GM23338 (cell line): ENCODE results near the gene ENTPD6.

Source experiments
- CREB1 ChIP-seq: fragments of 250-450 bp; sonication (Bioruptor Pico); IDR thresholded peaks from 2 replicates; pipeline ENCODE4 v1.5.0; 2020; ENCODE audit warnings: low read depth, mild to moderate bottlenecking, moderate library complexity
- EZH2 ChIP-seq: fragments of 200-600 bp; sonication (generic); IDR thresholded peaks from one replicate; pipeline ENCODE4 v1.8.0; 2017; ENCODE audit warnings: antibody characterized with exemption, mild to moderate bottlenecking, low read depth; ENCODE audit not compliant: unreplicated experiment
- EZH2phosphoT487 ChIP-seq: fragments of 200-600 bp; sonication (generic); IDR thresholded peaks from one replicate; pipeline ENCODE4 v1.8.1; 2018; ENCODE audit warnings: antibody characterized with exemption; ENCODE audit not compliant: unreplicated experiment
- JUNB ChIP-seq: IDR thresholded peaks from one replicate; pipeline ENCODE4 v1.6.1; 2016; ENCODE audit warnings: antibody characterized with exemption; ENCODE audit not compliant: unreplicated experiment
- NANOG ChIP-seq: IDR thresholded peaks from 2 replicates; pipeline ENCODE4 v1.6.1; 2016; ENCODE audit warnings: antibody characterized with exemption, borderline replicate concordance
- POLR2AphosphoS5 ChIP-seq: IDR thresholded peaks from 2 replicates; pipeline ENCODE4 v1.6.1; 2016; ENCODE audit warnings: antibody characterized with exemption, low read depth
- ZNF331 ChIP-seq: fragments of 250-450 bp; sonication (Bioruptor Pico); IDR thresholded peaks from 2 replicates; pipeline ENCODE4 v1.5.0; 2020; ENCODE audit warnings: low read depth, mild to moderate bottlenecking, moderate library complexity
- TF ChIP-seq, protein P1 (sequence below), 2 experiments: fragments of 200-600 bp in 1 of 2; sonication (generic) in 1 of 2; conservative IDR thresholded peaks; 2 replicates each; pipeline versions ENCODE4 v1.5.1 to v1.6.1; 2016 to 2017; ENCODE audit warnings: antibody characterized with exemption in 2 of 2, low read depth in 2 of 2, mild to moderate bottlenecking in 2 of 2, moderate library complexity in 1 of 2
- TF ChIP-seq, protein P2 (sequence below): IDR thresholded peaks from one replicate; pipeline ENCODE4 v1.6.1; 2018; ENCODE audit warnings: antibody characterized with exemption; ENCODE audit not compliant: unreplicated experiment
- TF ChIP-seq, protein P3 (sequence below): IDR thresholded peaks from 2 replicates; pipeline ENCODE4 v1.6.1; 2016; ENCODE audit warnings: antibody characterized with exemption

DNA sequence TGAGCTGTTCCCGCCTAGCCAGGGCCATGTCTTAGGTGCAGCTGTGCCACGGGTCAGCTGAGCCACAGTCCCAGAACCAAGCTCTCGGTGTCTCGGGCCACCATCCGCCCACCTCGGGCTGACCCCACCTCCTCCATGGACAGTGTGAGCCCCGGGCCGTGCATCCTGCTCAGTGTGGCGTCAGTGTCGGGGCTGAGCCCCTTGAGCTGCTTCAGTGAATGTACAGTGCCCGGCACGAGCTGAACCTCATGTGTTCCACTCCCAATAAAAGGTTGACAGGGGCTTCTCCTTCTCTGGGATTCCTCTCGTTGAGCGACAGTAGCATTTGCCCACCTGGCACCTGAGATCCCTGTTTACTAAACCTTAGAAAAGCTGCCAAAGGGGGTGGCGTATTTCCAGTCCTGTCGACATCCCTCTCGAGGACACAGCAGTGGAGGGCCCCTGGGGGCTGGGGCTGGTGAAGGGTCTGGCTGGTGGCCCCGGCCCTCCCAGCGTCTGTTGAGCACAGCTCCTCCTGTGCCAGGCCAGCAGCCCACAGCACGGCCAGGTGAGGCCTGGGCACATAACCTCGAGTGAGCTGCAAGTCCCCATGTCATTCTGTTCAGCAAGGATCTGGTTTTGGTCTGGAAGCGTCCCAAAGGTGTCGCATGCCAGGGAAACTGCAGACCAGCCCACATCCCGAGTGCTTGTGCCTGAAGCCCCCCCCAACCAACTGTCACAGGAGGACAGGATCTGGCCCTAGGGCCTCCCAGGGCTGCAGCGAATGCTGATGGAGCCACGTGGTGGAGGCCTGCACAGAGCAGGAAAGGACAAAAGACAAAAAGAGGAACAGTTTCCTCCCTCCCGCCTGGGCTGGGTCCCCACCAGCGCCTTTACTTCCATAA is 31.2 kb downstream of the ENTPD6 start:
- TF ChIP-seq, protein P1, sequence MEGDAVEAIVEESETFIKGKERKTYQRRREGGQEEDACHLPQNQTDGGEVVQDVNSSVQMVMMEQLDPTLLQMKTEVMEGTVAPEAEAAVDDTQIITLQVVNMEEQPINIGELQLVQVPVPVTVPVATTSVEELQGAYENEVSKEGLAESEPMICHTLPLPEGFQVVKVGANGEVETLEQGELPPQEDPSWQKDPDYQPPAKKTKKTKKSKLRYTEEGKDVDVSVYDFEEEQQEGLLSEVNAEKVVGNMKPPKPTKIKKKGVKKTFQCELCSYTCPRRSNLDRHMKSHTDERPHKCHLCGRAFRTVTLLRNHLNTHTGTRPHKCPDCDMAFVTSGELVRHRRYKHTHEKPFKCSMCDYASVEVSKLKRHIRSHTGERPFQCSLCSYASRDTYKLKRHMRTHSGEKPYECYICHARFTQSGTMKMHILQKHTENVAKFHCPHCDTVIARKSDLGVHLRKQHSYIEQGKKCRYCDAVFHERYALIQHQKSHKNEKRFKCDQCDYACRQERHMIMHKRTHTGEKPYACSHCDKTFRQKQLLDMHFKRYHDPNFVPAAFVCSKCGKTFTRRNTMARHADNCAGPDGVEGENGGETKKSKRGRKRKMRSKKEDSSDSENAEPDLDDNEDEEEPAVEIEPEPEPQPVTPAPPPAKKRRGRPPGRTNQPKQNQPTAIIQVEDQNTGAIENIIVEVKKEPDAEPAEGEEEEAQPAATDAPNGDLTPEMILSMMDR (conservative IDR thresholded peaks at IDR 0.05; ENCODE audit: low read depth in 2 of 2), result no peak
- no peak for TF ChIP-seq EZH2
- TF ChIP-seq POLR2AphosphoS5, result no peak
- TF ChIP-seq NANOG, result no peak
- TF ChIP-seq EZH2phosphoT487, result no peak
- no peak for TF ChIP-seq JUNB
- TF ChIP-seq, protein P2, sequence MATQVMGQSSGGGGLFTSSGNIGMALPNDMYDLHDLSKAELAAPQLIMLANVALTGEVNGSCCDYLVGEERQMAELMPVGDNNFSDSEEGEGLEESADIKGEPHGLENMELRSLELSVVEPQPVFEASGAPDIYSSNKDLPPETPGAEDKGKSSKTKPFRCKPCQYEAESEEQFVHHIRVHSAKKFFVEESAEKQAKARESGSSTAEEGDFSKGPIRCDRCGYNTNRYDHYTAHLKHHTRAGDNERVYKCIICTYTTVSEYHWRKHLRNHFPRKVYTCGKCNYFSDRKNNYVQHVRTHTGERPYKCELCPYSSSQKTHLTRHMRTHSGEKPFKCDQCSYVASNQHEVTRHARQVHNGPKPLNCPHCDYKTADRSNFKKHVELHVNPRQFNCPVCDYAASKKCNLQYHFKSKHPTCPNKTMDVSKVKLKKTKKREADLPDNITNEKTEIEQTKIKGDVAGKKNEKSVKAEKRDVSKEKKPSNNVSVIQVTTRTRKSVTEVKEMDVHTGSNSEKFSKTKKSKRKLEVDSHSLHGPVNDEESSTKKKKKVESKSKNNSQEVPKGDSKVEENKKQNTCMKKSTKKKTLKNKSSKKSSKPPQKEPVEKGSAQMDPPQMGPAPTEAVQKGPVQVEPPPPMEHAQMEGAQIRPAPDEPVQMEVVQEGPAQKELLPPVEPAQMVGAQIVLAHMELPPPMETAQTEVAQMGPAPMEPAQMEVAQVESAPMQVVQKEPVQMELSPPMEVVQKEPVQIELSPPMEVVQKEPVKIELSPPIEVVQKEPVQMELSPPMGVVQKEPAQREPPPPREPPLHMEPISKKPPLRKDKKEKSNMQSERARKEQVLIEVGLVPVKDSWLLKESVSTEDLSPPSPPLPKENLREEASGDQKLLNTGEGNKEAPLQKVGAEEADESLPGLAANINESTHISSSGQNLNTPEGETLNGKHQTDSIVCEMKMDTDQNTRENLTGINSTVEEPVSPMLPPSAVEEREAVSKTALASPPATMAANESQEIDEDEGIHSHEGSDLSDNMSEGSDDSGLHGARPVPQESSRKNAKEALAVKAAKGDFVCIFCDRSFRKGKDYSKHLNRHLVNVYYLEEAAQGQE, result no peak
- TF ChIP-seq, protein P3, sequence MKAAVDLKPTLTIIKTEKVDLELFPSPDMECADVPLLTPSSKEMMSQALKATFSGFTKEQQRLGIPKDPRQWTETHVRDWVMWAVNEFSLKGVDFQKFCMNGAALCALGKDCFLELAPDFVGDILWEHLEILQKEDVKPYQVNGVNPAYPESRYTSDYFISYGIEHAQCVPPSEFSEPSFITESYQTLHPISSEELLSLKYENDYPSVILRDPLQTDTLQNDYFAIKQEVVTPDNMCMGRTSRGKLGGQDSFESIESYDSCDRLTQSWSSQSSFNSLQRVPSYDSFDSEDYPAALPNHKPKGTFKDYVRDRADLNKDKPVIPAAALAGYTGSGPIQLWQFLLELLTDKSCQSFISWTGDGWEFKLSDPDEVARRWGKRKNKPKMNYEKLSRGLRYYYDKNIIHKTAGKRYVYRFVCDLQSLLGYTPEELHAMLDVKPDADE, result no peak
- no peak for TF ChIP-seq CREB1
- no peak for TF ChIP-seq ZNF331 (CRISPR knock-in tag)
